ENCODE results near the gene PYGB. TPM values are rescaled to one million over a fixed set of nuclear protein-coding genes. Genes with fewer than 3 reads are reported as not detected.

PYGB gene
- 100 to 1,000 TPM; 247 to 252 (median 247) TPM for total RNA-seq
- long read RNA-seq, donor 1, full-length matches to known transcripts: 429 of 628 reads
- long read RNA-seq, donor 1, partial matches to known transcripts: 129 of 628 reads
- long read RNA-seq, donor 1, other reads (novel, unspliced or antisense): 70 of 628 reads
- long read RNA-seq, donor 2, full-length matches to known transcripts: 73 of 107 reads
- long read RNA-seq, donor 2, partial matches to known transcripts: 10 of 107 reads
- long read RNA-seq, donor 2, other reads (novel, unspliced or antisense): 24 of 107 reads

DNA sequence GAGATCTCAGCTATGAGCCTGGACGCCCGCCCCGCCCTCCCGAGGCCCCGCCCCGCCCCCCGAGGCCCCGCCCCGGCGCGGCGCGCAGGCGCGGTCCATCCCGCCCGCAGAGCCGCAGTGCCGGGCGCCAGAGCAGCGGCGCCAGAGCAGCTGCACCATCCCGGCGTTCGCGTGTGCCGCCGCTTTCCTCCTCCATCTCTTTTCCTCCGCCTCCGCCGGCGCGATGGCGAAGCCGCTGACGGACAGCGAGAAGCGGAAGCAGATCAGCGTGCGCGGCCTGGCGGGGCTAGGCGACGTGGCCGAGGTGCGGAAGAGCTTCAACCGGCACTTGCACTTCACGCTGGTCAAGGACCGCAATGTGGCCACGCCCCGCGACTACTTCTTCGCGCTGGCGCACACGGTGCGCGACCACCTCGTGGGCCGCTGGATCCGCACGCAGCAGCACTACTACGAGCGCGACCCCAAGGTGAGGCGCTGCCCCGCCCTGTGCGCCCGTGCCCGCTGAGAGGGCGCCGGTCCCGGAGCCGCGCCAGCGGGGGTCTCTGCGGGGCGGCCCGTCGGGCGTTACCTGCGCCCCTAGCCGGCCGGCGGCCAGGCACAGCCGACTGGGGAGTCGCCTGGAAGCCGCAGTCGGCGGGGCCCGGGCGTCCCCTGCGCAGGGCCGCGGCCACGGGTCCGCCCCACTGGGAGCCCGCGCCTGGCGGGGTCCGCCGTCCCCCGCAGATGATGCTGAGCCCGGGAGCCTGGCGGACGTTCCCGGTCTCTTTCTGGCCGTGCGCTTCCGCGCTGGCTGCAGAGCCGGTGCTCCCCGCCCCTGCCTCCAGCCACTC, at the start of gene PYGB:
TSS of gene PYGB (plus strand) at position 130 of the 830 bp plus-strand sequence. CDS start at position 224, 94 bp downstream.
- Histone ChIP-seq H3K9me3 (no peaks in the 10 kb centered on the region), H3K4me1 (ENCODE audit: low read depth) (peaks cover 37% of the 10 kb centered on the region), H3K36me3 (ENCODE audit: low read depth) (no peaks in the 10 kb centered on the region), H3K4me3 (peak within 1 kb of the TSS; percentile 89)
- intact Hi-C loops (cut with DNase I, micrococcal nuclease): no loop called here
- ATAC-seq: peak; percentile 88
- DNase-seq: peak in 2 of 3 donors; percentile 89
- no peak for TF ChIP-seq CTCF (IDR thresholded peaks at IDR 0.05)

DNA sequence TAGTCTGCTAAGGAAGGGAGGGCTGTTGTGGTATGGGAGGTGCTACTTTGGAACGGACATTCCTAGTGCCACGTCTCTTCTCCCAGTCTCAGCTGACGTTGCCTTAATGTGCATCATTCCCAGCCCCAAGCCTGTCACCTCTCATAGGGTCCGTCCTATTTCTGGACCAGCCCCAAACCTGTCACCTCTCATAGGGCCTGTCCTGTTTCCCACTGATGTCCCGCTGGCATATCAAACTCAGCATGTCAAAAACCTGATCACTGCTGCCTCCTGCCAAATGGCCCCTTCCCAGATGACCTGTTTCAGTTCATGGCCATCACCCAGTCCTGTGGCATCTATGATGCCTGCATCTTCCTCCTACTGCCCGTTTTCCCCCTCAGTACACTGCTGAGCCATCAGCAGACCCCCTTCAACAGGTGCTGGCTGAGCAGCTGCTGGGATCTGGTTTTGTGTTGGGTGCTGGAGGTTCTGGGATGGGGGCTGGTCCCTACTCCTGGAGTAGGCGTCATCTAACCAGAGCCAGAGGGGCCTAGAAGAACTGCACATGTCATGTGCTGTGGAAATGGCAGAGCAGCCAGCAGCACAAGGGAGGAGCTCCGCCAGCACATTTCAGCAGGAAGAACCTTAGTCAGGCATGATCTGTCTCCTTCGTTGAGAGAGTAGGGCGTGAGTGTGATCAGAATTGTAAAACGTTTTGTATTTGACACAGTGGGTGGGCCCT, 49.1 kb upstream of the PYGB start:
- H3K4me1 ChIP-seq (ENCODE audit: low read depth): peaks cover 39% of the 10 kb centered on the region
- ATAC-seq: no peak
- intact Hi-C loops (cut with DNase I, micrococcal nuclease): no loop called here
- H3K4me3 ChIP-seq: no peak overlapping the region
- peak in 1 of 3 donors; percentile 20 for DNase-seq
- no peaks in the 10 kb centered on the region for H3K36me3 ChIP-seq (ENCODE audit: low read depth)
- no peaks in the 10 kb centered on the region for H3K9me3 ChIP-seq
- TF ChIP-seq CTCF (IDR thresholded peaks at IDR 0.05): no peak

- H3K36me3 ChIP-seq (ENCODE audit: low read depth): no peaks in the 10 kb centered on the region
- intact Hi-C loops (cut with DNase I, micrococcal nuclease): no loop called here
- DNase-seq: no peak
- TF ChIP-seq CTCF (IDR thresholded peaks at IDR 0.05): no peak
- no peak overlapping the region for H3K4me3 ChIP-seq
- H3K9me3 ChIP-seq: no peaks in the 10 kb centered on the region
- no peak for ATAC-seq
- peaks cover 37% of the 10 kb centered on the region for H3K4me1 ChIP-seq (ENCODE audit: low read depth)
These were observed 48.2 kb upstream of the PYGB start for GRCh38 chr20:25199473-25200260.

DNA sequence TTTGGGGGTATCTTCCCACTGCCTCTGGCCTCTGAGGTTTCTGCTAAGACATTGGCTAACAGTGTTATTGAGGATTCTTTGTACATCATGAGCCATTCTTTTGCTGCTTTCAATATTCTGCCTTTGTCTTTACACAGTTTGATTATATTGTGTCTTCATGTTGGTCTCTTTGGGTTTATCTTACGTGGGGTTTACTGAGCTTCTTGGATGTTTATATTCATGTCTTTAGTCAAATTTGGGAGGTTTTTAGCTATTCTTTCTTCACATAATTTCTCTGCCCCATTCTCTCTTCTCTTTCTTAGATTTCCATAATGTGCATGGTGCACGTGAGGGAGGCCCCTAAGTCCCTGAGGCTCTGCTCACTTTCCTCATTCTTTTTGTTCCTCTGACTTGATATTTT, 44.8 kb upstream of the PYGB start:
- peaks cover 24% of the 10 kb centered on the region for H3K4me1 ChIP-seq (ENCODE audit: low read depth)
- no peak for ATAC-seq
- no peak for TF ChIP-seq CTCF (IDR thresholded peaks at IDR 0.05)
- H3K4me3 ChIP-seq: no peak overlapping the region
- intact Hi-C loops (cut with DNase I, micrococcal nuclease): no loop called here
- no peaks in the 10 kb centered on the region for H3K36me3 ChIP-seq (ENCODE audit: low read depth)
- no peaks in the 10 kb centered on the region for H3K9me3 ChIP-seq
- no peak for DNase-seq

GRCh38 chr20:25203871-25204320, 44.0 kb upstream of the PYGB start:
- no peak for TF ChIP-seq CTCF (IDR thresholded peaks at IDR 0.05)
- intact Hi-C loops (cut with DNase I, micrococcal nuclease): no loop called here
- no peaks in the 10 kb centered on the region for H3K36me3 ChIP-seq (ENCODE audit: low read depth)
- H3K4me3 ChIP-seq: no peak overlapping the region
- H3K9me3 ChIP-seq: no peaks in the 10 kb centered on the region
- no peak for ATAC-seq
- peaks cover 19% of the 10 kb centered on the region for H3K4me1 ChIP-seq (ENCODE audit: low read depth)
- DNase-seq: no peak
